Lower lobe of right lung (tissue), 2 donors: ENCODE measurements around the gene RHBDF1. TPM values are rescaled to one million over a fixed set of nuclear protein-coding genes. Genes with fewer than 3 reads are reported as not detected.

Experiments
- ATAC-seq, 2 donors: fragments of 200-7000 bp; cut with Tn5 transposase; one replicate each; pipeline ENCODE4 v1.9.1; 2020 to 2022; ENCODE audit warnings: mild to moderate bottlenecking in 2 of 2, moderate library complexity in 2 of 2
- DNase-seq: peaks from one replicate; pipeline ENCODE4 v3.0.0-alpha.2; 2020
- H3K27ac ChIP-seq: fragments of 200-600 bp; one replicate; pipeline ENCODE4 v1.8.0; 2022
- H3K27me3 ChIP-seq: fragments of 200-600 bp; one replicate; pipeline ENCODE4 v1.8.0; 2022; ENCODE audit warnings: low read depth
- H3K36me3 ChIP-seq: fragments of 200-600 bp; one replicate; pipeline ENCODE4 v1.8.0; 2022; ENCODE audit warnings: mild to moderate bottlenecking
- H3K4me1 ChIP-seq: fragments of 200-600 bp; one replicate; pipeline ENCODE4 v1.8.0; 2022
- H3K4me3 ChIP-seq: fragments of 200-600 bp; one replicate; pipeline ENCODE4 v1.8.0; 2022; ENCODE audit warnings: mild to moderate bottlenecking
- H3K9me3 ChIP-seq: fragments of 200-600 bp; one replicate; pipeline ENCODE4 v1.8.0; 2022
- CTCF ChIP-seq: fragments of 200-600 bp; IDR thresholded peaks from one replicate; pipeline ENCODE4 v1.8.0; 2022; ENCODE audit warnings: antibody characterized with exemption, mild to moderate bottlenecking
- intact Hi-C: fragments of 100-400 bp; cut with DNase I; formaldehyde crosslinking; loops from one replicate; pipeline ENCODE4 v1.11.0; 2022
- total RNA-seq: library from RNA; stranded (reverse); fragmentation: NEBNext Ultra II Directional; extraction: Animal tissue kit (Norgen Biotek cat#: 25700); gene quantifications from one replicate; pipeline ENCODE4 v1.2.1, GENCODE V29; 2021
- donor health status: DM: no; HTN: yes; CAD: no; lungs with severe emphysema.

RHBDF1 gene
- total RNA-seq, 1 donor from 2014 or later = 35.9 TPM

GRCh38 chr16:106623-107324 is 34.3 kb upstream of the RHBDF1 start:
- Histone ChIP-seq H3K9me3 (no peaks in the 10 kb centered on the region), H3K36me3 (peaks cover 57% of the 10 kb centered on the region), H3K27ac (no peak overlapping the region), H3K27me3 (no peaks in the 10 kb centered on the region), H3K4me3 (no peak overlapping the region), H3K4me1 (peaks cover 13% of the 10 kb centered on the region)
- intact Hi-C loops = no loop called here
- peak; percentile 72 for TF ChIP-seq CTCF
- no peak for DNase-seq
- ATAC-seq = peak; percentile 68 to 76

GRCh38 chr16:105521-105920 is 33.1 kb upstream of the RHBDF1 start:
- Histone ChIP-seq H3K27ac (no peak overlapping the region), H3K4me1 (peaks cover 22% of the 10 kb centered on the region), H3K36me3 (peaks cover 45% of the 10 kb centered on the region), H3K9me3 (no peaks in the 10 kb centered on the region), H3K27me3 (no peaks in the 10 kb centered on the region), H3K4me3 (no peak overlapping the region)
- no peak for DNase-seq
- no peak for TF ChIP-seq CTCF
- intact Hi-C loops = no loop called here
- no peak for ATAC-seq

- Histone ChIP-seq H3K27me3 (no peaks in the 10 kb centered on the region), H3K36me3 (peaks cover 39% of the 10 kb centered on the region), H3K27ac (no peak overlapping the region), H3K4me1 (peaks cover 22% of the 10 kb centered on the region), H3K4me3 (no peak overlapping the region), H3K9me3 (no peaks in the 10 kb centered on the region)
- no peak for ATAC-seq
- no peak for TF ChIP-seq CTCF
- DNase-seq = no peak
- intact Hi-C loops = no loop called here
Measured at GRCh38 chr16:104928-105327, 32.5 kb upstream of the RHBDF1 start.

GRCh38 chr16:104355-104754 is 31.9 kb upstream of the RHBDF1 start:
- Histone ChIP-seq H3K4me1 (peaks cover 22% of the 10 kb centered on the region), H3K4me3 (no peak overlapping the region), H3K27ac (no peak overlapping the region), H3K36me3 (peaks cover 33% of the 10 kb centered on the region), H3K27me3 (no peaks in the 10 kb centered on the region), H3K9me3 (no peaks in the 10 kb centered on the region)
- DNase-seq (no peak), ATAC-seq (no peak)
- intact Hi-C loops = no loop called here
- no peak for TF ChIP-seq CTCF

- intact Hi-C loops = no loop called here
- DNase-seq (no peak), ATAC-seq (peak; percentile 52 to 67)
- peak overlapping the region; percentile 73 for H3K27ac ChIP-seq
- peaks cover 26% of the 10 kb centered on the region for H3K36me3 ChIP-seq
- peaks cover 29% of the 10 kb centered on the region for H3K4me1 ChIP-seq
- TF ChIP-seq CTCF = no peak
- H3K4me3 ChIP-seq = no peak overlapping the region
- H3K9me3 ChIP-seq = no peaks in the 10 kb centered on the region
- no peaks in the 10 kb centered on the region for H3K27me3 ChIP-seq
Measured at GRCh38 chr16:102060-102855, 29.8 kb upstream of the RHBDF1 start.
